HT1080 (cell line): ENCODE measurements around the gene DHH. TPM values are rescaled to one million over a fixed set of nuclear protein-coding genes. Genes with fewer than 3 reads are reported as not detected.

ENCODE experiments used
- DNase-seq: peaks from one replicate; pipeline ENCODE4 v3.0.0-alpha.2; 2015; ENCODE audit warnings: low read depth
- total RNA-seq: library from RNA; depleted of rRNA; stranded (reverse); fragments of >200 nt; shearing (Covaris generic); gene quantifications from 2 replicates; pipeline ENCODE4 v1.2.3, GENCODE V29; 2014

DHH gene
- total RNA-seq, 1 experiment from 2014 or later = not detected

GRCh38 chr12:49051373-49051764 is 43.2 kb downstream of the DHH start:
- no peak for DNase-seq

GRCh38 chr12:49050507-49051372 is 43.9 kb downstream of the DHH start:
- DNase-seq = no peak

GRCh38 chr12:49049566-49050224 is 44.9 kb downstream of the DHH start:
- DNase-seq = peak; percentile 80

- DNase-seq = no peak
Measured at GRCh38 chr12:49048953-49049352, 45.6 kb downstream of the DHH start.

GRCh38 chr12:49046129-49046895 is 48.3 kb downstream of the DHH start:
- DNase-seq = no peak

- DNase-seq = no peak
Measured at GRCh38 chr12:49044660-49045059, 49.9 kb downstream of the DHH start.

- DNase-seq = no peak
Measured at GRCh38 chr12:49043856-49044258, 50.7 kb downstream of the DHH start.

- DNase-seq = no peak
Measured at GRCh38 chr12:49043241-49043640, 51.4 kb downstream of the DHH start.

- no peak for DNase-seq
Measured at GRCh38 chr12:49041881-49042484, 52.6 kb downstream of the DHH start.

- no peak for DNase-seq
Measured at GRCh38 chr12:49041036-49041880, 53.3 kb downstream of the DHH start.

- no peak for DNase-seq
Measured at GRCh38 chr12:49040364-49040855, 54.2 kb downstream of the DHH start.

GRCh38 chr12:49039421-49040363 is 54.9 kb downstream of the DHH start:
- no peak for DNase-seq

- no peak for DNase-seq
Measured at GRCh38 chr12:49038291-49038955, 56.2 kb downstream of the DHH start.

GRCh38 chr12:49037947-49038237 is 56.7 kb downstream of the DHH start:
- no peak for DNase-seq

GRCh38 chr12:49037111-49037946 is 57.3 kb downstream of the DHH start:
- no peak for DNase-seq
